NT2/D1 (cell line): ENCODE data around the gene CACUL1.

Experiments
- SUZ12 ChIP-seq: IDR thresholded peaks from 2 replicates; pipeline ENCODE4 v1.6.1; 2011; ENCODE audit not compliant: insufficient read length, insufficient read depth; ENCODE audit errors: extremely low read depth
- YY1 ChIP-seq: IDR thresholded peaks from 2 replicates; pipeline ENCODE4 v1.6.1; 2011; ENCODE audit not compliant: insufficient read length, insufficient read depth

GRCh38 chr10:118698421-118698820 is 56.3 kb downstream of the CACUL1 start:
- no peak for TF ChIP-seq YY1
- no peak for TF ChIP-seq SUZ12
